Ovary (tissue), 3 donors: ENCODE results near the gene MIB1.

ENCODE experiments used
- EP300 ChIP-seq: sonication (generic); formaldehyde crosslinking; IDR thresholded peaks from one replicate; pipeline ENCODE4 v1.6.1; 2017; ENCODE audit warnings: antibody characterized with exemption
- POLR2A ChIP-seq: fragments of 450-650 bp; IDR thresholded peaks from one replicate; pipeline ENCODE4 v1.6.1; 2017; ENCODE audit warnings: antibody characterized with exemption, mild to moderate bottlenecking, moderate library complexity
- TF ChIP-seq, protein P1 (sequence below), 3 donors: fragments of 450-650 bp in 2 of 3; fragments of 200-600 bp in 1 of 3; IDR thresholded peaks; one replicate each; pipeline versions ENCODE4 v1.5.1 to v1.8.0; 2016 to 2022; ENCODE audit warnings: antibody characterized with exemption in 3 of 3, mild to moderate bottlenecking in 1 of 3
- donor health status: DM: no; HTN: no; CAD: no.

DNA sequence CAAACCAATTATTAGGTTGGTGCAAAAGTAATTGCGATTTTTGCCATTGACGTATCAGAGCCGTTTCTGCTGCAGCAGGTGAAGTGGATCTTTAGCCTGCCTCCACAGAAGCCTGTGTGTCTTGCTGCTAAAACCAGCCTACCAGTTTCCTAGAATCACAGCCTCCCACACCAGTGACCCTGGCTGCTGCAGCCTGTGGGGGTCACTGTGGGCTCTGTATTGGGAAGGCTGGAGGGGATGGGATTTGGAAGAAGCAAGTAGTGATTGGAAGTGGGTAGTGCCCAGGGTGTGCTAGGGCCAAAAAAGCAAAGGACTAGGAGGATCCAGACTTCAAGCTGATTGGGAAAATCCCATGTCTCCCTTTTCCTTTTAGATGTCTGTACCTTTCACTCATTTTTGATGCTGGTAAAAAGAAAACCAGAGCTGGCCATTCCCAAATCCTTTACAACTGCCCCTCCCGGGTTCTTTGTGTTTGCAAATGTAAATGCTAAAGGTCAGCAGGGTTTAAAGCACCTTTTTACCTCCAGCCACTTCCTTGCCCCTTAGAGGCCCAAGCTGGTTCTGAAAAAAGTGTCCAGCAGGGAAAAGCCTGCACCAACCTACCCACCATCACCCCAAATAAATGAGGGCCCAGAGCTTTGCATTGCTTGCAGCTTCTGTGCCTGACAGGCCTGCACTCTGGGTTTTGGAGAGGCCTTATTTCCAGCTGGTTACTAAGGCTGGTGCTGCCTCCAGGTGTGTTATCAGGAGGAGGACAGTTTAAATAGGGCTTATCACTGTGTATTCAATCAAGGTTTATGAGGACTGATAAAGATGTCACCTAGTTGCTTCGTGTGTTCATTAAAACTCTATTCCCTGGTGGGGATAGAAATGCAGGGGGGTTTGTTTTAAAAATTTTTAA, 172.0 kb downstream of the MIB1 start:
- no peak for TF ChIP-seq EP300
- TF ChIP-seq, protein P1, sequence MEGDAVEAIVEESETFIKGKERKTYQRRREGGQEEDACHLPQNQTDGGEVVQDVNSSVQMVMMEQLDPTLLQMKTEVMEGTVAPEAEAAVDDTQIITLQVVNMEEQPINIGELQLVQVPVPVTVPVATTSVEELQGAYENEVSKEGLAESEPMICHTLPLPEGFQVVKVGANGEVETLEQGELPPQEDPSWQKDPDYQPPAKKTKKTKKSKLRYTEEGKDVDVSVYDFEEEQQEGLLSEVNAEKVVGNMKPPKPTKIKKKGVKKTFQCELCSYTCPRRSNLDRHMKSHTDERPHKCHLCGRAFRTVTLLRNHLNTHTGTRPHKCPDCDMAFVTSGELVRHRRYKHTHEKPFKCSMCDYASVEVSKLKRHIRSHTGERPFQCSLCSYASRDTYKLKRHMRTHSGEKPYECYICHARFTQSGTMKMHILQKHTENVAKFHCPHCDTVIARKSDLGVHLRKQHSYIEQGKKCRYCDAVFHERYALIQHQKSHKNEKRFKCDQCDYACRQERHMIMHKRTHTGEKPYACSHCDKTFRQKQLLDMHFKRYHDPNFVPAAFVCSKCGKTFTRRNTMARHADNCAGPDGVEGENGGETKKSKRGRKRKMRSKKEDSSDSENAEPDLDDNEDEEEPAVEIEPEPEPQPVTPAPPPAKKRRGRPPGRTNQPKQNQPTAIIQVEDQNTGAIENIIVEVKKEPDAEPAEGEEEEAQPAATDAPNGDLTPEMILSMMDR (IDR thresholded peaks at IDR 0.05), result no peak
- TF ChIP-seq POLR2A, result no peak
